ENCODE data around the gene CDS2.

The CDS2 gene

DNA sequence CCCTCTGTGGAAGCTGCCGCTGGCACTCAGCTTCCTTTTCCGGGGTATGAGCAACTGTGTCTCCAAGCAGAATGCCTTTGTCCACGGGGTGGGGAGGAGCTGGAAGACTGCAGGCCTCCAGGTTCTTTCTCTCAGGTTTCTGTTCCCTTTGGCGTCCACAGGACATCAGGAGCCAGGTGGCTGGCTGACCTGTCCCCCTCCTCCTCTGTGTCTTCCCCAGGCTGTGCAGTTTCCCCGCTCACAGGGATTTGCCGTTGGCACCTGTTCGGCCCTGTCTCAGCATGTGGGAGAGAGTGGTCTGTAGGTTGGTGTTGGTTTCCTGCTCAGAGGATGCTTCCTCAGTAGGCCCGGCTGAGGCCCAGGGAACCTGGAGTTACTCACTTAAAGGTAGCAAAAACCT lies 43.5 kb downstream of the CDS2 start:
- Histone ChIP-seq H3K27me3 (ENCODE audit: control insufficient read depth in 1 of 2, insufficient read depth in 1 of 2, low read length in 2 of 2) (no peaks in the 10 kb centered on the region), H2AK5ac (ENCODE audit: low read length, severe bottlenecking) (peak overlapping the region; percentile 41), H3K18ac (ENCODE audit: low read depth in 1 of 2, low read length in 2 of 2) (peak overlapping the region in 1 of 2 experiments; percentile 48), H3K79me1 (replicated peaks; ENCODE audit: low read length, poor library complexity, severe bottlenecking) (peaks cover 67% of the 10 kb centered on the region), H3K4me3 (ENCODE audit: insufficient read depth in 1 of 2, low read depth in 1 of 2, low read length in 2 of 2) (no peak overlapping the region), H4K8ac (ENCODE audit: low read length) (peak overlapping the region; percentile 51), H2AFZ (ENCODE audit: low read depth, low read length) (no peak overlapping the region), H2BK12ac (ENCODE audit: low read length in 2 of 2) (peak overlapping the region in 1 of 2 experiments; percentile 42), H3K9ac (ENCODE audit: low read length) (no peak overlapping the region), H2BK5ac (ENCODE audit: low read depth, low read length, poor library complexity, severe bottlenecking) (no peak overlapping the region), H4K91ac (ENCODE audit: low read length) (no peak overlapping the region), H3K27ac (ENCODE audit: low read length, poor library complexity, severe bottlenecking) (no peak overlapping the region), H3K23ac (ENCODE audit: low read length in 2 of 2) (peak overlapping the region in 1 of 2 experiments; percentile 91), H2BK15ac (ENCODE audit: low read depth, poor library complexity, severe bottlenecking) (peak overlapping the region; percentile 60), H2BK120ac (ENCODE audit: low read depth, low read length) (no peak overlapping the region), H3K36me3 (ENCODE audit: control insufficient read depth in 1 of 2, insufficient read depth in 2 of 2, low read depth in 1 of 2, low read length in 2 of 2) (peaks cover 21 to 22% of the 10 kb centered on the region in 2 experiments), H3K4me2 (ENCODE audit: low read length, poor library complexity, severe bottlenecking) (no peak overlapping the region), H3K9me3 (ENCODE audit: control insufficient read depth, low read length) (no peaks in the 10 kb centered on the region), H3K14ac (ENCODE audit: low read length in 2 of 2) (no peak overlapping the region), H3K4me1 (ENCODE audit: control insufficient read depth, insufficient read depth, low read depth, low read length) (peaks cover 25% of the 10 kb centered on the region), H3K4ac (ENCODE audit: low read depth in 1 of 2, low read length in 2 of 2) (peak overlapping the region in 1 of 2 experiments; percentile 35)
- WGBS = 93% methylated on average over 8 of the region's 8 CpGs
- DNase-seq = no peak

DNA sequence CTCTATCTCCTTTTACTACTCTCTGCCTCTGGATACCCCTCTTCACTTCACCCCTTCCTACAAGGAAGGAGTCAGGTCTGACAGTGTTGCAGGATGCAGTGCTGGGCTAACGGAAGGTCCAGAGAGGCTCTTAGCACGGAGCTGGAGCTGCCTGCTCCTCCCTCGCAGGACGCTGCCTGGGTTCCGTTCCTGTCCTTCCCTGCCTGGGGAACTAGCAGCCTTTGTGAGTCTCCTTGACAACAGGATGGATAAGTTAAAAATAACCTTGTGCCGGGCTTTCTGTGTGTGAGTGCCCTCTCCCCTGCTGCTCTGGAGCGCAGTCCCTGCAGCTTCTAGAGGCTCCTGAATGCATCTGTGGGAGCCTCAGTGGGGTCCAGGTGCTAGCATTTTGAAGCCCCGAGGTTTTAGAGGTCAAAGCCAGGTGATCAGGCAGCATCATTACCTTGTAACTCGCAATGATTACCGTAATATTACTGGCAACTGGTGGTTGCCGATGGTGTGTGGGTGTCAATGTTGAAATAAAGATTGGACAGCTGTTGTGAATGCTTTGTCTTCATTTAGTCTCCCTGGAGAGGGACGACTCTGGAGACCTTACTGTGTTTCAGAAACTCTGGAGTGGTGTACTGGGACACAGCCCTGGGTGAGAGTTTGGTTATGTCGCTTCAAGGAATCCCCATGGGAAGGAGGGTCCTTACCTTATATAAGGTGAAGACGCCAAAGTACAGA lies 44.4 kb downstream of the CDS2 start:
- Histone ChIP-seq H3K23ac (ENCODE audit: low read length in 2 of 2) (peak overlapping the region in 1 of 2 experiments; percentile 20), H3K4ac (ENCODE audit: low read depth in 1 of 2, low read length in 2 of 2) (no peak overlapping the region), H3K36me3 (ENCODE audit: control insufficient read depth in 1 of 2, insufficient read depth in 2 of 2, low read depth in 1 of 2, low read length in 2 of 2) (peaks cover 22% of the 10 kb centered on the region in 2 experiments), H3K9me3 (ENCODE audit: control insufficient read depth, low read length) (no peaks in the 10 kb centered on the region), H3K27ac (ENCODE audit: low read length, poor library complexity, severe bottlenecking) (no peak overlapping the region), H4K91ac (ENCODE audit: low read length) (peak overlapping the region; percentile 78), H2BK5ac (ENCODE audit: low read depth, low read length, poor library complexity, severe bottlenecking) (no peak overlapping the region), H3K4me1 (ENCODE audit: control insufficient read depth, insufficient read depth, low read depth, low read length) (peaks cover 25% of the 10 kb centered on the region), H3K9ac (ENCODE audit: low read length) (no peak overlapping the region), H3K79me1 (replicated peaks; ENCODE audit: low read length, poor library complexity, severe bottlenecking) (peaks cover 61% of the 10 kb centered on the region), H2AFZ (ENCODE audit: low read depth, low read length) (no peak overlapping the region), H2BK15ac (ENCODE audit: low read depth, poor library complexity, severe bottlenecking) (peak overlapping the region; percentile 26), H2AK5ac (ENCODE audit: low read length, severe bottlenecking) (no peak overlapping the region), H3K4me3 (ENCODE audit: insufficient read depth in 1 of 2, low read depth in 1 of 2, low read length in 2 of 2) (no peak overlapping the region), H2BK12ac (ENCODE audit: low read length in 2 of 2) (no peak overlapping the region), H3K27me3 (ENCODE audit: control insufficient read depth in 1 of 2, insufficient read depth in 1 of 2, low read length in 2 of 2) (no peaks in the 10 kb centered on the region), H4K8ac (ENCODE audit: low read length) (peak overlapping the region; percentile 53), H3K4me2 (ENCODE audit: low read length, poor library complexity, severe bottlenecking) (no peak overlapping the region), H3K18ac (ENCODE audit: low read depth in 1 of 2, low read length in 2 of 2) (peak overlapping the region in 1 of 2 experiments; percentile 44), H3K14ac (ENCODE audit: low read length in 2 of 2) (peak overlapping the region in 1 of 2 experiments; percentile 5), H2BK120ac (ENCODE audit: low read depth, low read length) (no peak overlapping the region)
- DNase-seq = peak; percentile 62
- WGBS = 66% methylated on average over 14 of the region's 14 CpGs

DNA sequence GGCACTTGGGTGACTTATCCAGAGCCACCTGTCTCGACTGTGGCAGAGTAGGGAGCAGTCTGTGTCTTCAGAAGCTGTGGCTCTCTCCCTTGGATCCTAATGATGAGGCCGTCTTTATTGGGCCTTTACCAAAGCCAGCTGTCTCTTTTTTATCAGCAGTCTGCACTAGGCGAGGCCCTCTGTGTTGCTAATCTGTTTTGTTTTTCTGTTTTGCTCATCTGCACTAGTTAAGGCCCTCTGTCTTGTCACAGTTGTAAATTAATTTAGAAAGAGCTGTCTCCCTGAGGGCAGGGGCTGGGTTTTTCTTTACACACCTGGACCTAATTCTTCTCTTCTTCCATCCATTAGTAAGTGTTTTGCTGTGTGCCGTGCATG lies 45.0 kb downstream of the CDS2 start:
- Histone ChIP-seq H3K4me2 (ENCODE audit: low read length, poor library complexity, severe bottlenecking) (no peak overlapping the region), H2BK5ac (ENCODE audit: low read depth, low read length, poor library complexity, severe bottlenecking) (no peak overlapping the region), H3K9ac (ENCODE audit: low read length) (no peak overlapping the region), H3K79me1 (replicated peaks; ENCODE audit: low read length, poor library complexity, severe bottlenecking) (peaks cover 58% of the 10 kb centered on the region), H2BK120ac (ENCODE audit: low read depth, low read length) (no peak overlapping the region), H2AFZ (ENCODE audit: low read depth, low read length) (no peak overlapping the region), H2BK15ac (ENCODE audit: low read depth, poor library complexity, severe bottlenecking) (no peak overlapping the region), H3K18ac (ENCODE audit: low read depth in 1 of 2, low read length in 2 of 2) (peak overlapping the region in 1 of 2 experiments; percentile 44), H3K27ac (ENCODE audit: low read length, poor library complexity, severe bottlenecking) (no peak overlapping the region), H2AK5ac (ENCODE audit: low read length, severe bottlenecking) (no peak overlapping the region), H3K14ac (ENCODE audit: low read length in 2 of 2) (no peak overlapping the region), H3K4me1 (ENCODE audit: control insufficient read depth, insufficient read depth, low read depth, low read length) (peaks cover 25% of the 10 kb centered on the region), H4K91ac (ENCODE audit: low read length) (no peak overlapping the region), H3K9me3 (ENCODE audit: control insufficient read depth, low read length) (no peaks in the 10 kb centered on the region), H2BK12ac (ENCODE audit: low read length in 2 of 2) (no peak overlapping the region), H3K23ac (ENCODE audit: low read length in 2 of 2) (peak overlapping the region in 1 of 2 experiments; percentile 42), H3K36me3 (ENCODE audit: control insufficient read depth in 1 of 2, insufficient read depth in 2 of 2, low read depth in 1 of 2, low read length in 2 of 2) (peaks cover 22 to 27% of the 10 kb centered on the region in 2 experiments), H3K4ac (ENCODE audit: low read depth in 1 of 2, low read length in 2 of 2) (no peak overlapping the region), H3K27me3 (ENCODE audit: control insufficient read depth in 1 of 2, insufficient read depth in 1 of 2, low read length in 2 of 2) (no peaks in the 10 kb centered on the region), H3K4me3 (ENCODE audit: insufficient read depth in 1 of 2, low read depth in 1 of 2, low read length in 2 of 2) (no peak overlapping the region), H4K8ac (ENCODE audit: low read length) (no peak overlapping the region)
- DNase-seq = no peak
- 87% methylated on average over 4 of the region's 4 CpGs for WGBS

- Histone ChIP-seq H3K4ac (ENCODE audit: low read depth in 1 of 2, low read length in 2 of 2) (no peak overlapping the region), H2BK5ac (ENCODE audit: low read depth, low read length, poor library complexity, severe bottlenecking) (no peak overlapping the region), H3K4me1 (ENCODE audit: control insufficient read depth, insufficient read depth, low read depth, low read length) (peaks cover 25% of the 10 kb centered on the region), H3K14ac (ENCODE audit: low read length in 2 of 2) (no peak overlapping the region), H2AFZ (ENCODE audit: low read depth, low read length) (no peak overlapping the region), H3K9me3 (ENCODE audit: control insufficient read depth, low read length) (no peaks in the 10 kb centered on the region), H3K79me1 (replicated peaks; ENCODE audit: low read length, poor library complexity, severe bottlenecking) (peaks cover 58% of the 10 kb centered on the region), H2BK15ac (ENCODE audit: low read depth, poor library complexity, severe bottlenecking) (no peak overlapping the region), H3K27ac (ENCODE audit: low read length, poor library complexity, severe bottlenecking) (no peak overlapping the region), H3K23ac (ENCODE audit: low read length in 2 of 2) (no peak overlapping the region), H4K8ac (ENCODE audit: low read length) (no peak overlapping the region), H3K36me3 (ENCODE audit: control insufficient read depth in 1 of 2, insufficient read depth in 2 of 2, low read depth in 1 of 2, low read length in 2 of 2) (peaks cover 23 to 32% of the 10 kb centered on the region in 2 experiments), H2BK120ac (ENCODE audit: low read depth, low read length) (no peak overlapping the region), H3K4me3 (ENCODE audit: insufficient read depth in 1 of 2, low read depth in 1 of 2, low read length in 2 of 2) (no peak overlapping the region), H3K18ac (ENCODE audit: low read depth in 1 of 2, low read length in 2 of 2) (no peak overlapping the region), H2BK12ac (ENCODE audit: low read length in 2 of 2) (no peak overlapping the region), H3K9ac (ENCODE audit: low read length) (no peak overlapping the region), H2AK5ac (ENCODE audit: low read length, severe bottlenecking) (no peak overlapping the region), H3K4me2 (ENCODE audit: low read length, poor library complexity, severe bottlenecking) (no peak overlapping the region), H4K91ac (ENCODE audit: low read length) (no peak overlapping the region), H3K27me3 (ENCODE audit: control insufficient read depth in 1 of 2, insufficient read depth in 1 of 2, low read length in 2 of 2) (no peaks in the 10 kb centered on the region)
- 91% methylated on average over 7 of the region's 8 CpGs for WGBS
- no peak for DNase-seq
Measured at GRCh38 chr20:5172167-5172601, 45.4 kb downstream of the CDS2 start.

Data from mesenchymal stem cell (in vitro differentiated cells and primary cell).